Nephron (organoid): Measurements from ENCODE around the gene RUFY3.
A peak's percentile ranks its signal among the peaks of the same experiment; 100 is the strongest.

Experiments used
- H3K27ac Mint-ChIP-seq, 3 experiments: 2 replicates each; pipeline ENCODE4 v1.8.0; 2020; ENCODE audit warnings: mixed read lengths in 3 of 3, mild to moderate bottlenecking in 2 of 3, moderate library complexity in 1 of 3
- H3K27me3 Mint-ChIP-seq: 2 replicates; pipeline ENCODE4 v1.8.0; 2021; ENCODE audit warnings: low read depth, mild to moderate bottlenecking, moderate library complexity, mixed read lengths
- H3K36me3 Mint-ChIP-seq: 2 replicates; pipeline ENCODE4 v1.8.0; 2020; ENCODE audit warnings: low read depth, mixed read lengths
- H3K4me1 Mint-ChIP-seq: 2 replicates; pipeline ENCODE4 v1.8.0; 2020; ENCODE audit warnings: mixed read lengths
- H3K4me3 Mint-ChIP-seq, 3 experiments: 2 replicates each; pipeline ENCODE4 v1.8.0; 2020; ENCODE audit warnings: mild to moderate bottlenecking in 3 of 3, mixed read lengths in 3 of 3, moderate library complexity in 2 of 3
- H3K9me3 Mint-ChIP-seq: 2 replicates; pipeline ENCODE4 v1.8.0; 2020; ENCODE audit warnings: mixed read lengths
- CTCF ChIP-seq, 3 experiments: fragments of 200-600 bp; sonication (generic); IDR thresholded peaks; one replicate each; pipeline ENCODE4 v1.5.0; 2021; ENCODE audit warnings: antibody characterized with exemption in 3 of 3; ENCODE audit not compliant: unreplicated experiment in 3 of 3

Gene RUFY3

DNA sequence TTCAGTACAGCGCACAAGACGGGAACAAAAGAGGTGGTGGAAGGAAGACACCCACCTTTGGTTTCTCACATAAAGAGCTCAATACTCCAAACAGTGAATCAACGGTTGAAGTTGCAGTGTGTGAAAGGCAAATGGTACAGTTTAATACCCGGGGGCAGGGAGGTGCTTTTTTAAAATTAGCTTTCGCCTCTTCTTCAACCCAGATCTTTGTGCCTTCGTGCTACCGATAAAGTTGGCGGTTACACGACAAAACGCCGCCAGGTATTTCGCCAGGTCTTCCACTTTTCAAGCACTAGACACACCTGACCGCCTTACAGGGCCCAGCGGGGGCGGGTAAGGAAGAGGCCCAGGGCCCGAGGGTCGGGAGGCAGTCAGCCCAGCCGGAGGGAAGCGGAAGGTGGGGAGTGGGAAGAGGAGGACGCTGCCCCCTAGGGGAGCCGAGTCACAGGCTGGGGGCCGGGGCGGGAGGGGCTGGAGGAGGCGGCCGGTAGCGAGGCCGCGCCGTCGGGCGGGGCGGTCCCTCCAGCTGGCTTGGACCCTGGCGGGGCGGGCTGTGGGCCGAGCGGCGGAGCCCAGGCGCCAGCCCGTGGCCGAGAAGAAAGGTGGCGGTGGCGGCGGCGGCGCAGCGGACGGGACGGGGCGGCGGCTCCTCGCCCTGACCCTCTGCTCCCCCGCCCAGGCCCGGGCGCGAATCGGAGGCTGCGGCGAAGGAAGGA lies 17.4 kb upstream of the RUFY3 start:
- H3K4me1 Mint-ChIP-seq, result peaks cover 24% of the 10 kb centered on the region
- H3K27ac Mint-ChIP-seq, result peak overlapping the region; percentile 99 to 100 (median 99)
- H3K9me3 Mint-ChIP-seq, result no peaks in the 10 kb centered on the region
- no peaks in the 10 kb centered on the region for H3K36me3 Mint-ChIP-seq
- peak; percentile 23 to 53 (median 30) for TF ChIP-seq CTCF (IDR thresholded peaks at IDR 0.05; ENCODE audit: unreplicated experiment in 3 of 3)
- peak overlapping the region; percentile 86 to 98 (median 96) for H3K4me3 Mint-ChIP-seq
- H3K27me3 Mint-ChIP-seq, result no peaks in the 10 kb centered on the region

- TF ChIP-seq CTCF (IDR thresholded peaks at IDR 0.05; ENCODE audit: unreplicated experiment in 3 of 3), result no peak
- no peaks in the 10 kb centered on the region for H3K36me3 Mint-ChIP-seq
Measured at GRCh38 chr4:70704931-70705182, 16.9 kb upstream of the RUFY3 start.

DNA sequence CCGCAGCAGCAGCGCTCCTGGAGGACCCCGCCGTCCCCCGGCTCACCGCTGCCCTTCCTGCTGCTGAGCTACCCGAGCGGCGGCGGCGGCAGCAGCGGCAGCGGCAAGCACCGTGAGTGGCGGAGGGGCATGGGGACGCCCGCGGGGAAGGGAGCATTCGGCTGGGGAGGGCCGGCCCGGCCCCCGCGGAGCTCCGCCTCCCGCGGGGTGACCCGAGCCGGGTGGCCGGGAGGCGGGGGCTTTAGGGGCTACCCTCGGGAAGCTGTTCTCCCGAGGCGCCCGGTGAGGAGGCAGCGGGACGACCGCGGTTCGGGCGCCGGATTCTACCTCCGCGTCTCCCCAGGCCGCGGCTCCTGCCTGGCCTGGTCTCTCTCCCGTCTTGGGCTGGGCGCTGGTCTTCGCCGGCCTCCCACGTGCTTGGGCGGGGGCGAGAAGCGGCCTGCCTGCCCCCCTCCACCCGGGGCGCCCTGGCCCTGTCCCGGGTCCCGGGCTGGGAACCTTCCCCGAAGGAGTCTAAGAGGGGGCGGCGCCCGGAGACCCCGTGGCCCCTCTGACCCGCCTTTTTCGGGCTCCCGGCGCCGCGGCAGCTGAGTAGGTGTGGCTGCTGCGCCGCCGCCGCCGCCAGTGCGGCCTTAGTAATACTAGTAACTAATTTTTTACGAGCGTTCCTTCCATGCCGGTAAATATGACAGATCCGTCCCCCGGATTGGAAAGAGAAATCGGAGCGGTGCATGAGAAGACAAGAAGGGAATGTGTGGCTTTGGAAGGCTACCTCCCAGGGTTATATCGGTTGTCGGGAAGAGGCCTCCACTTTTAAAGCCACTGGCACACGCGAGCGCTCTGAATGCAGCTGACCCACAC lies 16.4 kb upstream of the RUFY3 start:
- Mint-ChIP-seq H3K36me3 (no peaks in the 10 kb centered on the region), H3K27ac (peak overlapping the region; percentile 95 to 98 (median 97)), H3K4me1 (peaks cover 32% of the 10 kb centered on the region), H3K4me3 (peak overlapping the region; percentile 92 to 95 (median 93)), H3K27me3 (no peaks in the 10 kb centered on the region), H3K9me3 (no peaks in the 10 kb centered on the region)
- no peak for TF ChIP-seq CTCF (IDR thresholded peaks at IDR 0.05; ENCODE audit: unreplicated experiment in 3 of 3)

More at GRCh38 chr4:70704931-70705182, 16.9 kb upstream of the RUFY3 start:
- H3K27me3 Mint-ChIP-seq, result no peaks in the 10 kb centered on the region
- H3K9me3 Mint-ChIP-seq, result no peaks in the 10 kb centered on the region
- H3K4me3 Mint-ChIP-seq, result peak overlapping the region; percentile 56 to 98 (median 86)
- H3K27ac Mint-ChIP-seq, result peak overlapping the region in 1 of 3 experiments; percentile 99
- H3K4me1 Mint-ChIP-seq, result peaks cover 29% of the 10 kb centered on the region

- no peaks in the 10 kb centered on the region for H3K36me3 Mint-ChIP-seq
Measured at GRCh38 chr4:70706044-70706461, 15.7 kb upstream of the RUFY3 start.

GRCh38 chr4:70706516-70706915 lies 15.2 kb upstream of the RUFY3 start:
- Mint-ChIP-seq H3K4me3 (peak overlapping the region; percentile 92 to 95 (median 93)), H3K9me3 (no peaks in the 10 kb centered on the region), H3K36me3 (no peaks in the 10 kb centered on the region), H3K27me3 (no peaks in the 10 kb centered on the region), H3K27ac (peak overlapping the region; percentile 95 to 98 (median 97)), H3K4me1 (peaks cover 32% of the 10 kb centered on the region)
- TF ChIP-seq CTCF (IDR thresholded peaks at IDR 0.05; ENCODE audit: unreplicated experiment in 3 of 3), result no peak

More at GRCh38 chr4:70706044-70706461, 15.7 kb upstream of the RUFY3 start:
- TF ChIP-seq CTCF (IDR thresholded peaks at IDR 0.05; ENCODE audit: unreplicated experiment in 3 of 3), result no peak
- H3K4me3 Mint-ChIP-seq, result peak overlapping the region; percentile 92 to 95 (median 93)
- H3K4me1 Mint-ChIP-seq, result peaks cover 32% of the 10 kb centered on the region
- H3K27ac Mint-ChIP-seq, result peak overlapping the region; percentile 95 to 98 (median 97)
- H3K27me3 Mint-ChIP-seq, result no peaks in the 10 kb centered on the region
- H3K9me3 Mint-ChIP-seq, result no peaks in the 10 kb centered on the region
